Activated B cell treated with CpG ODN at 0.5 μM for 24 hours (primary cell): ENCODE measurements around the gene CCL19. TPM values are rescaled to one million over a fixed set of nuclear protein-coding genes. Genes with fewer than 3 reads are reported as not detected.

Source experiments
- ATAC-seq: fragments of 200-7000 bp; cut with Tn5 transposase; one replicate; pipeline ENCODE4 v1.10.0; 2021; ENCODE audit warnings: low read depth, mild to moderate bottlenecking, moderate library complexity
- CTCF ChIA-PET: fragments of 350-600 bp; sonication (Branson Sonifier 250); formaldehyde crosslinking; loops from one replicate; lab custom pipeline; 2021; ENCODE audit warnings: antibody characterized with exemption; lab: Charles Lee
- POLR2A ChIA-PET: fragments of 350-600 bp; sonication (Branson Sonifier 250); formaldehyde crosslinking; loops from one replicate; lab custom pipeline; 2021; ENCODE audit warnings: antibody characterized with exemption; lab: Charles Lee
- DNase-seq: peaks from one replicate; pipeline ENCODE4 v3.0.0; 2022
- H3K27ac Mint-ChIP-seq: one replicate; pipeline ENCODE4 v1.8.0; 2020; ENCODE audit warnings: mixed read lengths
- H3K27me3 Mint-ChIP-seq: one replicate; pipeline ENCODE4 v1.8.0; 2021; ENCODE audit warnings: mixed read lengths
- H3K36me3 Mint-ChIP-seq: one replicate; pipeline ENCODE4 v1.8.0; 2021; ENCODE audit warnings: low read depth, mixed read lengths
- H3K4me1 Mint-ChIP-seq: one replicate; pipeline ENCODE4 v1.8.0; 2021; ENCODE audit warnings: mixed read lengths
- H3K4me3 Mint-ChIP-seq: one replicate; pipeline ENCODE4 v1.8.0; 2020; ENCODE audit warnings: mild to moderate bottlenecking, mixed read lengths
- H3K9me3 Mint-ChIP-seq: one replicate; pipeline ENCODE4 v1.8.0; 2020; ENCODE audit warnings: mixed read lengths
- CTCF ChIP-seq: fragments of 200-600 bp; IDR thresholded peaks from one replicate; pipeline ENCODE4 v1.8.0; 2022; ENCODE audit warnings: antibody characterized with exemption, mild to moderate bottlenecking
- intact Hi-C: fragments of 100-400 bp; cut with micrococcal nuclease; formaldehyde crosslinking; loops from one replicate; pipeline ENCODE4 v1.15.1; 2024
- total RNA-seq: library from RNA; stranded (reverse); gene quantifications from 2 replicates; pipeline ENCODE4 v1.2.3, GENCODE V29; 2022

Gene CCL19
- total RNA-seq, 1 donor from 2014 or later, result not detected

- ChIA-PET POLR2A (interaction anchor here (0.5 to 2.2 kb wide), 9 partner anchors 8 to 987 kb away, joined by 3 to 19 read pairs (median 4); partner anchors contain the start of genes DNAI1, FAM219A, GALT and IL11RA), CTCF (interaction anchor here (1.0 to 3.9 kb wide), 5 partner anchors 17 to 52 kb away, joined by 3 to 14 read pairs (median 5); partner anchors contain the start of genes GALT and RPP25L)
- Mint-ChIP-seq H3K27me3 (no peaks in the 10 kb centered on the region), H3K27ac (peak overlapping the region; percentile 62), H3K9me3 (peaks cover 7% of the 10 kb centered on the region), H3K36me3 (peaks cover 4% of the 10 kb centered on the region), H3K4me3 (peak overlapping the region; percentile 88), H3K4me1 (peaks cover 11% of the 10 kb centered on the region)
- ATAC-seq (peak; percentile 51), DNase-seq (peak; percentile 68)
- intact Hi-C loops, result loop anchor here (1.0 to 10.0 kb wide), 11 partner anchors 18 to 1070 kb away; partner anchors contain the start of genes CREB3, DCTN3, DNAI1 and FAM219A
- TF ChIP-seq CTCF, result no peak
Measured at GRCh38 chr9:34664281-34665066, 26.6 kb downstream of the CCL19 start.

GRCh38 chr9:34663303-34663605, 27.8 kb downstream of the CCL19 start:
- Mint-ChIP-seq H3K9me3 (no peaks in the 10 kb centered on the region), H3K4me3 (no peak overlapping the region), H3K27me3 (no peaks in the 10 kb centered on the region), H3K36me3 (no peaks in the 10 kb centered on the region), H3K4me1 (peaks cover 11% of the 10 kb centered on the region), H3K27ac (no peak overlapping the region)
- DNase-seq (no peak), ATAC-seq (no peak)
- ChIA-PET POLR2A (no interaction called here), CTCF (interaction anchor here (3.9 kb wide), 1 partner anchor 39 kb away, joined by 14 read pairs; no protein-coding TSS in a partner anchor)
- no peak for TF ChIP-seq CTCF
- intact Hi-C loops, result loop anchor here (10.0 kb wide), 1 partner anchor 1072 kb away; the partner anchor contains the start of genes CREB3 and TLN1

GRCh38 chr9:34662526-34663302, 28.4 kb downstream of the CCL19 start, which contains the start of gene CCL27:
Gene CCL27 (minus strand): TSS chr9:34662657. CDS start chr9:34662633, 24 bp downstream.
- peaks cover 11% of the 10 kb centered on the region for H3K4me1 Mint-ChIP-seq
- intact Hi-C loops, result loop anchor here (10.0 kb wide), 1 partner anchor 1072 kb away; the partner anchor contains the start of genes CREB3 and TLN1
- no peak within 1 kb of the TSS for H3K27ac Mint-ChIP-seq

GRCh38 chr9:34659592-34660253, 31.4 kb downstream of the CCL19 start:
- intact Hi-C loops, result loop anchor here (10.0 kb wide), 1 partner anchor 1075 kb away; the partner anchor contains the start of genes CREB3 and TLN1
- Mint-ChIP-seq H3K27me3 (no peaks in the 10 kb centered on the region), H3K9me3 (no peaks in the 10 kb centered on the region), H3K36me3 (no peaks in the 10 kb centered on the region), H3K4me3 (no peak overlapping the region), H3K4me1 (peaks cover 7% of the 10 kb centered on the region), H3K27ac (no peak overlapping the region)
- no peak for TF ChIP-seq CTCF
- ChIA-PET CTCF (interaction anchor here (1.5 to 2.9 kb wide), 2 partner anchors 13 to 26 kb away, joined by 3 to 8 read pairs; partner anchors contain the start of gene GALT), POLR2A (interaction anchor here (0.6 kb wide), 1 partner anchor 818 kb away, joined by 3 read pairs; no protein-coding TSS in a partner anchor)
- DNase-seq, result no peak
- ATAC-seq, result no peak

More at GRCh38 chr9:34662526-34663302, 28.4 kb downstream of the CCL19 start, which contains the start of gene CCL27:
- ChIA-PET POLR2A (no interaction called here), CTCF (interaction anchor here (1.1 to 3.9 kb wide), 3 partner anchors 16 to 40 kb away, joined by 3 to 14 read pairs (median 8); partner anchors contain the start of gene GALT)
- DNase-seq (no peak), ATAC-seq (no peak)
- Mint-ChIP-seq H3K9me3 (no peaks in the 10 kb centered on the region), H3K36me3 (no peaks in the 10 kb centered on the region), H3K27me3 (no peaks in the 10 kb centered on the region), H3K4me3 (no peak within 1 kb of the TSS)
- no peak for TF ChIP-seq CTCF
